Smooth muscle cell (in vitro differentiated cells): ENCODE measurements around the gene HPCAL1. TPM values are rescaled to one million over a fixed set of nuclear protein-coding genes. Genes with fewer than 3 reads are reported as not detected.

Experiments
- DNase-seq: peaks from one replicate; lab custom pipeline; 2025; ENCODE audit not compliant: unreplicated experiment; lab: John Stamatoyannopoulos, UW
- H2AFZ ChIP-seq: fragments of 200-600 bp; sonication (generic); 2 replicates; pipeline ENCODE4 v1.6.0; 2016; ENCODE audit warnings: antibody characterized with exemption, low read depth, mild to moderate bottlenecking
- H3F3A ChIP-seq: fragments of 200-600 bp; sonication (generic); 2 replicates; pipeline ENCODE4 v1.6.0; 2017; ENCODE audit warnings: antibody characterized with exemption, low read depth
- H3K27ac ChIP-seq: fragments of 200-600 bp; sonication (generic); 2 replicates; pipeline ENCODE4 v1.5.1; 2016; ENCODE audit warnings: low read depth, mild to moderate bottlenecking
- H3K27me3 ChIP-seq: fragments of 200-600 bp; sonication (generic); 2 replicates; pipeline ENCODE4 v1.6.1; 2016; ENCODE audit warnings: low read depth, mild to moderate bottlenecking
- H3K36me3 ChIP-seq: fragments of 200-600 bp; sonication (generic); 2 replicates; pipeline ENCODE4 v1.5.1; 2016; ENCODE audit warnings: low read depth
- H3K4me1 ChIP-seq: fragments of 200-600 bp; sonication (generic); 2 replicates; pipeline ENCODE4 v1.5.1; 2016; ENCODE audit warnings: low read depth
- H3K4me2 ChIP-seq: fragments of 200-600 bp; sonication (generic); 2 replicates; pipeline ENCODE4 v1.6.0; 2016; ENCODE audit warnings: mild to moderate bottlenecking
- H3K4me3 ChIP-seq: fragments of 200-600 bp; sonication (generic); 2 replicates; pipeline ENCODE4 v1.5.1; 2016; ENCODE audit warnings: mild to moderate bottlenecking
- H3K79me2 ChIP-seq: fragments of 200-600 bp; sonication (generic); 2 replicates; pipeline ENCODE4 v1.6.0; 2016; ENCODE audit warnings: low read depth, mild to moderate bottlenecking
- H3K9ac ChIP-seq: fragments of 200-600 bp; sonication (generic); 2 replicates; pipeline ENCODE4 v1.6.0; 2016; ENCODE audit warnings: low read depth
- H3K9me3 ChIP-seq: fragments of 200-600 bp; sonication (generic); replicated peaks from 2 replicates; pipeline ENCODE4 v1.5.1; 2016; ENCODE audit warnings: low read depth
- H4K20me1 ChIP-seq: fragments of 200-600 bp; sonication (generic); 2 replicates; pipeline ENCODE4 v1.6.0; 2016; ENCODE audit warnings: low read depth
- WGBS: methylation state at CpG from one replicate; pipeline ENCODE4 v1.1.7; 2016; ENCODE audit warnings: low lambda C conversion rate; 5-methylcytosine and 5-hydroxymethylcytosine counted together
- polyA plus RNA-seq: library from polyadenylated mRNA; unstranded; fragments of >200 nt; fragmentation: Nextera tagmentation; extraction: Ambion mirVana; gene quantifications from 2 replicates; pipeline ENCODE4 v1.2.1, GENCODE V29; 2016
- total RNA-seq: library from RNA; depleted of rRNA; stranded (reverse); fragments of >200 nt; gene quantifications from 2 replicates; pipeline ENCODE4 v1.2.3, GENCODE V29; 2014
- TF ChIP-seq, protein P1 (sequence below): fragments of 200-600 bp; sonication (generic); IDR thresholded peaks from 2 replicates; pipeline ENCODE4 v1.5.1; 2017; ENCODE audit warnings: borderline replicate concordance, mild to moderate bottlenecking, antibody characterized with exemption; ENCODE audit not compliant: insufficient read depth, poor library complexity, severe bottlenecking

The HPCAL1 gene
- total and polyA plus RNA-seq, 2 experiments from 2014 or later: 11.7 to 15.8 TPM

DNA sequence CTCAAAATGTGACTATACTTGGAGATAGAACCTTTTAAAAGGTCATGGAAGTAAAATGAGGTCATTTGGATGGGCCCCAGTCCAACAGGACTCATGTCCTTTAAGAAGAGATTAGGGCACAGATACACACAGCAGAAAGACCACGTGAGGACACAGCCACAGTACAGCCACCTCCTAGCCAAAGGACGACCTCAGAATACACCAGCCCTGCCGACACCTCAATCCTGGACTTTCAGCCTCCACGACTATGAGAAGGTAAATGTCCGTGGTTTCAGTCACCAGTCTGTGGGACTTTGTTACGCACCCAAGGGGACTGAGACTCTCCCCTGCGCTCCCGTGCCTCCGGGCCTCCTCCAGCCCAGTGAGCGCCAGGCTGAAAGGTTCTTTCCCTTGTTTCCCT is 30.2 kb upstream of the HPCAL1 start:
- TF ChIP-seq, protein P1, sequence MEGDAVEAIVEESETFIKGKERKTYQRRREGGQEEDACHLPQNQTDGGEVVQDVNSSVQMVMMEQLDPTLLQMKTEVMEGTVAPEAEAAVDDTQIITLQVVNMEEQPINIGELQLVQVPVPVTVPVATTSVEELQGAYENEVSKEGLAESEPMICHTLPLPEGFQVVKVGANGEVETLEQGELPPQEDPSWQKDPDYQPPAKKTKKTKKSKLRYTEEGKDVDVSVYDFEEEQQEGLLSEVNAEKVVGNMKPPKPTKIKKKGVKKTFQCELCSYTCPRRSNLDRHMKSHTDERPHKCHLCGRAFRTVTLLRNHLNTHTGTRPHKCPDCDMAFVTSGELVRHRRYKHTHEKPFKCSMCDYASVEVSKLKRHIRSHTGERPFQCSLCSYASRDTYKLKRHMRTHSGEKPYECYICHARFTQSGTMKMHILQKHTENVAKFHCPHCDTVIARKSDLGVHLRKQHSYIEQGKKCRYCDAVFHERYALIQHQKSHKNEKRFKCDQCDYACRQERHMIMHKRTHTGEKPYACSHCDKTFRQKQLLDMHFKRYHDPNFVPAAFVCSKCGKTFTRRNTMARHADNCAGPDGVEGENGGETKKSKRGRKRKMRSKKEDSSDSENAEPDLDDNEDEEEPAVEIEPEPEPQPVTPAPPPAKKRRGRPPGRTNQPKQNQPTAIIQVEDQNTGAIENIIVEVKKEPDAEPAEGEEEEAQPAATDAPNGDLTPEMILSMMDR: no peak
- no peak for DNase-seq
- H3K27ac ChIP-seq: no peak overlapping the region
- H2AFZ ChIP-seq: no peak overlapping the region
- no peaks in the 10 kb centered on the region for H4K20me1 ChIP-seq
- no peaks in the 10 kb centered on the region for H3K27me3 ChIP-seq
- no peaks in the 10 kb centered on the region for H3K36me3 ChIP-seq
- WGBS: 96% methylated on average over 10 of the region's 10 CpGs
- H3K4me2 ChIP-seq: no peak overlapping the region
- H3K79me2 ChIP-seq: no peaks in the 10 kb centered on the region
- no peak overlapping the region for H3K9ac ChIP-seq
- H3K4me1 ChIP-seq: no peaks in the 10 kb centered on the region
- H3F3A ChIP-seq: no peaks in the 10 kb centered on the region
- no peak overlapping the region for H3K4me3 ChIP-seq
- no peaks in the 10 kb centered on the region for H3K9me3 ChIP-seq

DNA sequence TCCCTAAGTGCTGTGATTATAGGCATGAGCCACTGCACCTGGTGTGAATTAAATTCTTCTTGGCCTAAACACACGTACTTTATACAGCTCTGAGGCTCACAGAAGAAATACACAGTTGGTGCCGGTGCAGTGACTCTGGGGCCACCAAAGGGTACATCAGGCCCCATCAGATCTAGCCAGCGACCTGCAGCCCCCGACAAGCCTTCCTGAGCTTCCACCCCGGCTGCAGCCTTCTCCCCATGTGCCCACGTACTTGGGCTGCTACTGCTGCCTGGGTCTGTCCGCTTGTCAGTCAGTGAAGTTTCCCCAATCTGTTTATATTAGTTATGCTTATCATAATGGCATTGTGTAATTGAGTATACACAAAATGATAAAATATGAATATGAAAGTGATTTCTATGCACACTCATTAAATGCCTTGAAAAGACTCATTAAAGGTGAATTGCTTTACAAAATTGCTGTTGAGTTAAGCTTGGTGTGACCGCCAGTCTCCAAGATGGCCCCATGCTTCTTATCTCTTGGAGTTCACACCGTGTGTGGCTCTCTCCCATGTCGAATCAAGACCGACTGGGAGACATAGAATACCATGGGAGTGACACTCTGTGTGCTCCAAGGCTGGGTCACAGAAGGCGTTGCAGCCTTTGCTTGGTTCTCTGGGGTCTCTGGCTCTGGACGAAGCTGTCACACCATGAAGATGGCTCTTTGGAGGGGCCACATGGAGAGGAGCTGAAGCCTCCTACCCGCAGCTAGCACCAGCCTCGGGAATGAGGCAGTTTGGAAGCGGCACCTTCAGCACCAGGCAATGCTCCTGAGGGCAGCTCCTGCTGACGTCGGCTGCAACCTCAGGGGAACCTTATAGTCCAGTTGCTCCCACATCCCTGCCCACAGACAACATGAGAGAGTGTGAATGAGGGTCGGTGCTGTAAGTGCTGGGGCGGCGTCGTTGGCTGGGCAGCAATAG is 29.2 kb upstream of the HPCAL1 start:
- TF ChIP-seq, protein P1: no peak
- H3K9ac ChIP-seq: no peak overlapping the region
- no peaks in the 10 kb centered on the region for H3K36me3 ChIP-seq
- no peak overlapping the region for H3K4me3 ChIP-seq
- no peaks in the 10 kb centered on the region for H3F3A ChIP-seq
- H3K27me3 ChIP-seq: no peaks in the 10 kb centered on the region
- H3K27ac ChIP-seq: no peak overlapping the region
- no peak overlapping the region for H3K4me2 ChIP-seq
- H3K4me1 ChIP-seq: no peaks in the 10 kb centered on the region
- 93% methylated on average over 22 of the region's 22 CpGs for WGBS
- H3K9me3 ChIP-seq: no peaks in the 10 kb centered on the region
- no peak overlapping the region for H2AFZ ChIP-seq
- DNase-seq: no peak
- H3K79me2 ChIP-seq: no peaks in the 10 kb centered on the region
- no peaks in the 10 kb centered on the region for H4K20me1 ChIP-seq

DNA sequence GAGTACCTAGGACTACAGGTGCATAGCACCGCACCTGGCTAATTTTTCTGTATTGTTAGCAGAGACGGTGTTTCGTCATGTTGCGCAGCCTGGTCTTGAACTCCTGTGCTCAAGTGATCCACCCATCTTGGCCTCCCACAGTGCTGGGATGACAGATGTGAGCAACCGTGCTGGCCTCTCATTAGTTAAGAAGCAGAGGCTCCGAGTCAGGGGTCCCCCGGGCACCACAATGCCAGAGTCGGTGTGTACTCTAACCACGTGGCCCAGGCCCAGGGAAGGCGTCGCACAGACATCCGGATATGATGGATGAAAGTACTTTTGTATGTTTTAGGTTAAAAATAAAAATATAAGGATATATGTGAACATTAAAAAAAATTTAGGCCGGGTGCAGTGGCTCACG is 28.3 kb upstream of the HPCAL1 start:
- H4K20me1 ChIP-seq: no peaks in the 10 kb centered on the region
- no peaks in the 10 kb centered on the region for H3F3A ChIP-seq
- H3K9ac ChIP-seq: no peak overlapping the region
- no peak overlapping the region for H3K4me2 ChIP-seq
- no peaks in the 10 kb centered on the region for H3K79me2 ChIP-seq
- no peaks in the 10 kb centered on the region for H3K9me3 ChIP-seq
- no peaks in the 10 kb centered on the region for H3K27me3 ChIP-seq
- TF ChIP-seq, protein P1: no peak
- H3K27ac ChIP-seq: no peak overlapping the region
- H2AFZ ChIP-seq: no peak overlapping the region
- no peaks in the 10 kb centered on the region for H3K36me3 ChIP-seq
- DNase-seq: no peak
- H3K4me3 ChIP-seq: no peak overlapping the region
- WGBS: 93% methylated on average over 14 of the region's 14 CpGs
- no peaks in the 10 kb centered on the region for H3K4me1 ChIP-seq
